Pancreas (tissue), 10 donors: ENCODE measurements around the gene MTF1. TPM values are rescaled to one million over a fixed set of nuclear protein-coding genes. Genes with fewer than 3 reads are reported as not detected.
A peak's percentile ranks its signal among the peaks of the same experiment; 100 is the strongest.

Experiments
- ATAC-seq, 4 donors: fragments of 200-7000 bp; cut with Tn5 transposase; one replicate each; pipeline versions ENCODE4 v1.8.0 to v1.9.1; 2020; ENCODE audit warnings: mild to moderate bottlenecking in 4 of 4, moderate library complexity in 4 of 4
- DNase-seq, 6 donors: peaks; one replicate each; pipeline ENCODE4 v3.0.0-alpha.2; 2020
- FAIRE-seq: peaks from 2 replicates; lab custom pipeline; 2012; peaks lifted over from hg19 to GRCh38; lab: Jason Lieb, UNC
- H3K27ac ChIP-seq, 4 donors: fragments of 200-600 bp; sonication (generic); 1 replicate in 3 of 4; 2 replicates in 1 of 4; pipeline versions ENCODE4 v1.5.0 to v1.8.0; 2020
- H3K27me3 ChIP-seq, 4 donors: fragments of 200-600 bp; one replicate each; pipeline ENCODE4 v1.8.0; 2021
- H3K36me3 ChIP-seq, 3 donors: fragments of 200-600 bp; sonication (generic) in 1 of 3; one replicate each; pipeline versions ENCODE4 v1.5.0 to v1.8.0; 2020 to 2021
- H3K4me1 ChIP-seq, 3 donors: fragments of 200-600 bp; one replicate each; pipeline ENCODE4 v1.8.0; 2021
- H3K4me3 ChIP-seq, 4 donors: fragments of 200-600 bp; sonication (generic) in 2 of 4; one replicate each; pipeline versions ENCODE4 v1.5.0 to v1.8.0; 2020 to 2021
- H3K9me3 ChIP-seq, 4 donors: fragments of 200-600 bp; one replicate each; pipeline ENCODE4 v1.8.0; 2021
- CTCF ChIP-seq, 4 donors: fragments of 200-600 bp; sonication (generic) in 3 of 4; IDR thresholded peaks; one replicate each; pipeline versions ENCODE4 v1.5.0 to v1.8.0; 2021; ENCODE audit warnings: antibody characterized with exemption in 4 of 4
- WGBS, 2 donors: extraction: QIAGEN DNeasy Blood & Tissue Kit; methylation state at CpG; one replicate each; pipeline ENCODE4 v1.1.7; 2013; 5-methylcytosine and 5-hydroxymethylcytosine counted together
- intact Hi-C, 3 donors: fragments of 100-400 bp; cut with DNase I; formaldehyde crosslinking; loops; one replicate each; pipeline versions ENCODE4 v1.11.1 to v1.14.2; 2022
- polyA plus RNA-seq, 2 donors: library from polyadenylated mRNA; stranded (reverse); fragments of 200-250 nt; gene quantifications; one replicate each; pipeline ENCODE4 v1.2.3, GENCODE V29; 2013
- total RNA-seq, 6 donors: library from RNA; stranded (reverse); fragmentation: NEBNext Ultra II Directional in 4 of 6; extraction: Animal tissue kit (Norgen Biotek cat#: 25700) in 4 of 6; gene quantifications; one replicate each; pipeline versions ENCODE4 v1.2.1 to v1.2.4, GENCODE V29; 2021 to 2023
- donor health status: healthy with polysubstance abuse.
- donor health status: DM: no; HTN: no; CAD: no; lungs with moderate emphysema.
- donor health status: DM: no; HTN: no; CAD: no.
- donor health status: control.
- donor health status: control.
- donor health status: Bipolar disorder and iron deficiency.
- donor health status: DM: yes; HTN: yes; CAD: no.
- donor health status: DM: no; HTN: no; CAD: no.
- donor health status: DM: no; HTN: no; CAD: no.
- donor health status: DM: yes; HTN: yes; CAD: no.

The MTF1 gene
- total and polyA plus RNA-seq, 8 donors, result 1.4 to 13.5 (median 7.2) TPM

GRCh38 chr1:37868466-37868865 is 9.1 kb upstream of the MTF1 start:
- no peaks in the 10 kb centered on the region for H3K9me3 ChIP-seq
- intact Hi-C loops, result no loop called here
- ATAC-seq (peak in 1 of 4 donors; percentile 48), DNase-seq (no peak), FAIRE-seq (no peak)
- H3K4me1 ChIP-seq, result no peaks in the 10 kb centered on the region
- no peak overlapping the region for H3K27ac ChIP-seq
- no peak for TF ChIP-seq CTCF (IDR thresholded peaks at IDR 0.05)
- peaks cover 0 to 19% (median 10%) of the 10 kb centered on the region in 3 donors for H3K36me3 ChIP-seq
- H3K27me3 ChIP-seq, result no peaks in the 10 kb centered on the region
- H3K4me3 ChIP-seq, result no peak overlapping the region
- 71 to 78% methylated on average over 2 of the region's 2 CpGs for WGBS, 2 donors

GRCh38 chr1:37867784-37868183 is 8.4 kb upstream of the MTF1 start:
- Histone ChIP-seq H3K36me3 (peaks cover 0 to 12% (median 5%) of the 10 kb centered on the region in 3 donors), H3K4me1 (no peaks in the 10 kb centered on the region), H3K27me3 (no peaks in the 10 kb centered on the region), H3K9me3 (no peaks in the 10 kb centered on the region), H3K27ac (no peak overlapping the region), H3K4me3 (no peak overlapping the region)
- ATAC-seq, result no peak
- no peak for DNase-seq
- 93 to 95% methylated on average over 6 of the region's 6 CpGs for WGBS, 2 donors
- TF ChIP-seq CTCF (IDR thresholded peaks at IDR 0.05), result no peak
- FAIRE-seq, result no peak
- intact Hi-C loops, result no loop called here

GRCh38 chr1:37866491-37866890 is 7.1 kb upstream of the MTF1 start:
- WGBS, 2 donors, result 97 to 100% methylated on average over 1 of the region's 1 CpG
- no peak overlapping the region for H3K4me3 ChIP-seq
- H3K36me3 ChIP-seq, result peaks cover 0 to 9% (median 5%) of the 10 kb centered on the region in 3 donors
- no peaks in the 10 kb centered on the region for H3K27me3 ChIP-seq
- no peaks in the 10 kb centered on the region for H3K9me3 ChIP-seq
- intact Hi-C loops, result no loop called here
- no peak for ATAC-seq
- no peak for FAIRE-seq
- DNase-seq, result no peak
- no peak overlapping the region for H3K27ac ChIP-seq
- TF ChIP-seq CTCF (IDR thresholded peaks at IDR 0.05), result no peak
- no peaks in the 10 kb centered on the region for H3K4me1 ChIP-seq

GRCh38 chr1:37865348-37866120 is 6.1 kb upstream of the MTF1 start:
- no peak for FAIRE-seq
- intact Hi-C loops, result no loop called here
- Histone ChIP-seq H3K27me3 (no peaks in the 10 kb centered on the region), H3K4me3 (no peak overlapping the region), H3K4me1 (peaks cover 0 to 1% (median 1%) of the 10 kb centered on the region in 3 donors), H3K36me3 (peaks cover 0 to 9% (median 5%) of the 10 kb centered on the region in 3 donors), H3K27ac (no peak overlapping the region), H3K9me3 (no peaks in the 10 kb centered on the region)
- ATAC-seq, result no peak
- WGBS, 2 donors, result 85 to 90% methylated on average over 6 of the region's 6 CpGs
- no peak for TF ChIP-seq CTCF (IDR thresholded peaks at IDR 0.05)
- no peak for DNase-seq

GRCh38 chr1:37862330-37862729 is 2.9 kb upstream of the MTF1 start:
- FAIRE-seq, result no peak
- 55 to 62% methylated on average over 3 of the region's 3 CpGs for WGBS, 2 donors
- TF ChIP-seq CTCF (IDR thresholded peaks at IDR 0.05), result no peak
- H3K9me3 ChIP-seq, result no peaks in the 10 kb centered on the region
- peaks cover 0 to 3% (median 0%) of the 10 kb centered on the region in 3 donors for H3K36me3 ChIP-seq
- intact Hi-C loops, result no loop called here
- no peak for ATAC-seq
- H3K27ac ChIP-seq, result no peak overlapping the region
- DNase-seq, result no peak
- no peak overlapping the region for H3K4me3 ChIP-seq
- no peaks in the 10 kb centered on the region for H3K27me3 ChIP-seq
- H3K4me1 ChIP-seq, result peaks cover 8 to 14% (median 12%) of the 10 kb centered on the region in 3 donors
